Right lung (tissue), 10 donors: ENCODE measurements around the gene USP17L17. TPM values are rescaled to one million over a fixed set of nuclear protein-coding genes. Genes with fewer than 3 reads are reported as not detected.
"Not testable (repeated sequence)": the region's sequence is repeated elsewhere in the genome, so short reads cannot be mapped to it uniquely, and the experiment has no call there.

Experiments used
- DNase-seq, 2 donors: peaks; one replicate each; pipeline ENCODE4 v3.0.0-alpha.2; 2013
- long read RNA-seq, 8 donors: transcript quantifications; one replicate each; lab custom pipeline, GENCODE V29; 2026
- polyA plus RNA-seq, 5 donors: library from polyadenylated mRNA; unstranded; fragments of 120-200 nt; gene quantifications; one replicate each; pipeline versions ENCODE4 v1.2.1 to v1.2.3, GENCODE V29; 2013; ENCODE audit warnings: inconsistent platforms in 1 of 5, low replicate concordance in 1 of 5; ENCODE audit not compliant: insufficient read length in 5 of 5, insufficient read depth in 1 of 5

Gene USP17L17, protein sequence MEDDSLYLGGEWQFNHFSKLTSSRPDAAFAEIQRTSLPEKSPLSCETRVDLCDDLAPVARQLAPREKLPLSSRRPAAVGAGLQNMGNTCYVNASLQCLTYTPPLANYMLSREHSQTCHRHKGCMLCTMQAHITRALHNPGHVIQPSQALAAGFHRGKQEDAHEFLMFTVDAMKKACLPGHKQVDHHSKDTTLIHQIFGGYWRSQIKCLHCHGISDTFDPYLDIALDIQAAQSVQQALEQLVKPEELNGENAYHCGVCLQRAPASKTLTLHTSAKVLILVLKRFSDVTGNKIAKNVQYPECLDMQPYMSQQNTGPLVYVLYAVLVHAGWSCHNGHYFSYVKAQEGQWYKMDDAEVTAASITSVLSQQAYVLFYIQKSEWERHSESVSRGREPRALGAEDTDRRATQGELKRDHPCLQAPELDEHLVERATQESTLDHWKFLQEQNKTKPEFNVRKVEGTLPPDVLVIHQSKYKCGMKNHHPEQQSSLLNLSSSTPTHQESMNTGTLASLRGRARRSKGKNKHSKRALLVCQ
- polyA plus RNA-seq: not detected
- long read RNA-seq, donor 1: 0 reads
- long read RNA-seq, donor 2: 0 reads
- long read RNA-seq, donor 3: 0 reads
- long read RNA-seq, donor 4: 0 reads
- long read RNA-seq, donor 5: 0 reads
- long read RNA-seq, donor 6: 0 reads
- long read RNA-seq, donor 7: 0 reads
- long read RNA-seq, donor 8: 0 reads

DNA sequence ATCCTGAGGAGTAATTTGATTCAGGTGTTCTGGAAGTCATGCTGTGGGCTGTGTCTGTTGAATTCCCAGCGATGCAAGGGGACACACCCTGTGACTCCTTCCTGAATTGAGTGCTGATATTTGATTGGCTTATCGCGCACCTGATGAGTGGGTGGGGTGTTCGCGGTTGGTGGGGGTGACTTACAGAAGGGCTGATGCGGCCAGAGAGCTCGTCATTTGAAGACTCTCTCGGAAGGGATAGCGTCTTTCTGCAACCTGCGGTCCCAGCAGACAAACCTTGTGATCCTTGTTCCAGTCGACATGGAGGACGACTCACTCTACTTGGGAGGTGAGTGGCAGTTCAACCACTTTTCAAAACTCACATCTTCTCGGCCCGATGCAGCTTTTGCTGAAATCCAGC, at the start of gene USP17L17:
Gene USP17L17 (plus strand): TSS at position 301 of the 400 bp plus-strand sequence. CDS start 0 bp downstream, at position 301.
- DNase-seq: not testable (repeated sequence)

DNA sequence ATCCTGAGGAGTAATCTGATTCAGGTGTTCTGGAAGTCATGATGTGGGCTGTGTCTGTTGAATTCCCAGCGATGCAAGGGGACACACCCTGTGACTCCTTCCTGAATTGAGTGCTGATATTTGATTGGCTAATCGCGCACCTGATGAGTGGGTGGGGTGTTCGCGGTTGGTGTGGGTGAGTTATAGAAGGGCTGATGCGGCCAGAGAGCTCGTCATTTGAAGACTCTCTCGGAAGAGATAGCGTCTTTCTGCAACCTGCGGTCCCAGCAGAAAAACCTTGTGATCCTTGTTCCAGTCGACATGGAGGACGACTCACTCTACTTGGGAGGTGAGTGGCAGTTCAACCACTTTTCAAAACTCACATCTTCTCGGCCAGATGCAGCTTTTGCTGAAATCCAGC, 33.3 kb upstream of the USP17L17 start, which contains the start of gene USP17L10:
Gene USP17L10 (plus strand): TSS at position 301 of the 400 bp plus-strand sequence. CDS start 0 bp downstream, at position 301.
- not testable (repeated sequence) for DNase-seq

DNA sequence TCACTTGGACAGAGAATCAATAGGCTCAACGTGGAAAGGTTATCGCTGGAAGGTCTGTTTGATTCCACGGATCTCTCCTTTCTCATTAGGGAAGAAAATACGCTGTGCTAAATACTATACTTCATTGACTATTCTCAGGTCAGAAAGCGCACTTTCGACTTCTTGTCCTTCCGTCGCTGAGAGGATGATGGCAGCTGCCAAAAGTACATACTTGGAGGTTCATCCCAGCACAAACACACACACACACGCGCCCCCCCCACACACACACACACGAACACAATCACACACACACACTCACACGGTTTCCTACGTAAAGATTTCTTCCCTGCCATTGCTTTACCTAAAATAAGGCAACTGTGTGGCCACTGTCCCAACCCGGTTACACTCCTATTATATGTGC, 29.0 kb upstream of the USP17L17 start:
- DNase-seq: not testable (repeated sequence)

DNA sequence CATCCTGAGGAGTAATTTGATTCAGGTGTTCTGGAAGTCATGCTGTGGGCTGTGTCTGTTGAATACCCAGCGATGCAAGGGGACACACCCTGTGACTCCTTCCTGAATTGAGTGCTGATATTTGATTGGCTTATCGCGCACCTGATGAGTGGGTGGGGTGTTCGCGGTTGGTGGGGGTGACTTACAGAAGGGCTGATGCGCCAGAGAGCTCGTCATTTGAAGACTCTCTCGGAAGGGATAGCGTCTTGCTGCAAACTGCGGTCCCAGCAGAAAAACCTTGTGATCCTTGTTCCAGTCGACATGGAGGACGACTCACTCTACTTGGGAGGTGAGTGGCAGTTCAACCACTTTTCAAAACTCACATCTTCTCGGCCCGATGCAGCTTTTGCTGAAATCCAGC, 28.6 kb upstream of the USP17L17 start, which contains the start of gene USP17L11:
Gene USP17L11 (plus strand): TSS at position 301 of the 400 bp plus-strand sequence. CDS start 0 bp downstream, at position 301.
- DNase-seq: not testable (repeated sequence)

DNA sequence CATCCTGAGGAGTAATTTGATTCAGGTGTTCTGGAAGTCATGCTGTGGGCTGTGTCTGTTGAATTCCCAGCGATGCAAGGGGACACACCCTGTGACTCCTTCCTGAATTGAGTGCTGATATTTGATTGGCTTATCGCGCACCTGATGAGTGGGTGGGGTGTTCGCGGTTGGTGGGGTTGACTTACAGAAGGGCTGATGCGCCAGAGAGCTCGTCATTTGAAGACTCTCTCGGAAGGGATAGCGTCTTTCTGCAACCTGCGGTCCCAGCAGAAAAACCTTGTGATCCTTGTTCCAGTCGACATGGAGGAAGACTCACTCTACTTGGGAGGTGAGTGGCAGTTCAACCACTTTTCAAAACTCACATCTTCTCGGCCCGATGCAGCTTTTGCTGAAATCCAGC, 23.8 kb upstream of the USP17L17 start, which contains the start of gene USP17L12:
Gene USP17L12 (plus strand): TSS at position 301 of the 400 bp plus-strand sequence. CDS start 0 bp downstream, at position 301.
- DNase-seq: not testable (repeated sequence)

DNA sequence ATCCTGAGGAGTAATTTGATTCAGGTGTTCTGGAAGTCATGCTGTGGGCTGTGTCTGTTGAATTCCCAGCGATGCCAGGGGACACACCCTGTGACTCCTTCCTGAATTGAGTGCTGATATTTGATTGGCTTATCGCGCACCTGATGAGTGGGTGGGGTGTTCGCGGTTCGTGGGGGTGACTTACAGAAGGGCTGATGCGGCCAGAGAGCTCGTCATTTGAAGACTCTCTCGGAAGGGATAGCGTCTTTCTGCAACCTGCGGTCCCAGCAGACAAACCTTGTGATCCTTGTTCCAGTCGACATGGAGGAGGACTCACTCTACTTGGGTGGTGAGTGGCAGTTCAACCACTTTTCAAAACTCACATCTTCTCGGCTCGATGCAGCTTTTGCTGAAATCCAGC, 19.1 kb upstream of the USP17L17 start, which contains the start of gene USP17L13:
Gene USP17L13 (plus strand): TSS at position 301 of the 400 bp plus-strand sequence. CDS start 0 bp downstream, at position 301.
- DNase-seq: not testable (repeated sequence)

DNA sequence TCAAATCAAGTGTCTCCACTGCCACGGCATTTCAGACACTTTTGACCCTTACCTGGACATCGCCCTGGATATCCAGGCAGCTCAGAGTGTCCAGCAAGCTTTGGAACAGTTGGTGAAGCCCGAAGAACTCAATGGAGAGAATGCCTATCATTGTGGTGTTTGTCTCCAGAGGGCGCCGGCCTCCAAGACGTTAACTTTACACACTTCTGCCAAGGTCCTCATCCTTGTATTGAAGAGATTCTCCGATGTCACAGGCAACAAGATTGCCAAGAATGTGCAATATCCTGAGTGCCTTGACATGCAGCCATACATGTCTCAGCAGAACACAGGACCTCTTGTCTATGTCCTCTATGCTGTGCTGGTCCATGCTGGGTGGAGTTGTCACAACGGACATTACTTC, 13.4 kb upstream of the USP17L17 start:
- not testable (repeated sequence) for DNase-seq

DNA sequence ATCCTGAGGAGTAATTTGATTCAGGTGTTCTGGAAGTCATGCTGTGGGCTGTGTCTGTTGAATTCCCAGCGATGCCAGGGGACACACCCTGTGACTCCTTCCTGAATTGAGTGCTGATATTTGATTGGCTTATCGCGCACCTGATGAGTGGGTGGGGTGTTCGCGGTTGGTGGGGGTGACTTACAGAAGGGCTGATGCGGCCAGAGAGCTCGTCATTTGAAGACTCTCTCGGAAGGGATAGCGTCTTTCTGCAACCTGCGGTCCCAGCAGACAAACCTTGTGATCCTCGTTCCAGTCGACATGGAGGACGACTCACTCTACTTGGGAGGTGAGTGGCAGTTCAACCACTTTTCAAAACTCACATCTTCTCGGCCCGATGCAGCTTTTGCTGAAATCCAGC, 9.6 kb upstream of the USP17L17 start, which contains the start of gene USP17L15:
Gene USP17L15 (plus strand): TSS at position 301 of the 400 bp plus-strand sequence. CDS start 0 bp downstream, at position 301.
- not testable (repeated sequence) for DNase-seq

DNA sequence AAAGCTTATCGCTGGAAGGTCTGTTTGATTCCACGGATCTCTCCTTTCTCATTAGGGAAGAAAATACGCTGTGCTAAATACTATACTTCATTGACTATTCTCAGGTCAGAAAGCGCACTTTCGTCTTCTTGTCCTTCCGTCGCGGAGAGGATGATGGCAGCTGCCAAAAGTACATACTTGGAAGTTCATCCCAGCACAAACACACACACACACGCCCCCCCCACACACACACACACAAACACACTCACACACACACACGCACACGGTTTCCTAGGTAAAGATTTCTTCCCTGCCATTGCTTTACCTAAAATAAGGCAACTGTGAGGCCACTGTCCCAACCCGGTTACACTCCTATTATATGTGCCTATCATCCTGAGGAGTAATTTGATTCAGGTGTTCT, 5.2 kb upstream of the USP17L17 start:
- not testable (repeated sequence) for DNase-seq

DNA sequence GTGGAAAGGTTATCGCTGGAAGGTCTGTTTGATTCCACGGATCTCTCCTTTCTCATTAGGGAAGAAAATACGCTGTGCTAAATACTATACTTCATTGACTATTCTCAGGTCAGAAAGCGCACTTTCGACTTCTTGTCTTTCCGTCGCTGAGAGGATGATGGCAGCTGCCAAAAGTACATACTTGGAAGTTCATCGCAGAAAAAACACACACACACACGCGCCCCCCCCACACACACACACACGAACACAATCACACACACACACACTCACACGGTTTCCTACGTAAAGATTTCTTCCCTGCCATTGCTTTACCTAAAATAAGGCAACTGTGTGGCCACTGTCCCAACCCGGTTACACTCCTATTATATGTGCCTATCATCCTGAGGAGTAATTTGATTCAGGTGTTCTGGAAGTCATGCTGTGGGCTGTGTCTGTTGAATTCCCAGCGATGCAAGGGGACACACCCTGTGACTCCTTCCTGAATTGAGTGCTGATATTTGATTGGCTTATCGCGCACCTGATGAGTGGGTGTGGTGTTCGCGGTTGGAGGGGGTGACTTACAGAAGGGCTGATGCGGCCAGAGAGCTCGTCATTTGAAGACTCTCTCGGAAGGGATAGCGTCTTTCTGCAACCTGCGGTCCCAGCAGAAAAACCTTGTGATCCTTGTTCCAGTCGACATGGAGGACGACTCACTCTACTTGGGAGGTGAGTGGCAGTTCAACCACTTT, 4.4 kb downstream of the USP17L17 start, which contains the start of gene USP17L18:
Gene USP17L18 (plus strand): TSS at position 678 of the 728 bp plus-strand sequence. CDS start 0 bp downstream, at position 678.
- not testable (repeated sequence) for DNase-seq

DNA sequence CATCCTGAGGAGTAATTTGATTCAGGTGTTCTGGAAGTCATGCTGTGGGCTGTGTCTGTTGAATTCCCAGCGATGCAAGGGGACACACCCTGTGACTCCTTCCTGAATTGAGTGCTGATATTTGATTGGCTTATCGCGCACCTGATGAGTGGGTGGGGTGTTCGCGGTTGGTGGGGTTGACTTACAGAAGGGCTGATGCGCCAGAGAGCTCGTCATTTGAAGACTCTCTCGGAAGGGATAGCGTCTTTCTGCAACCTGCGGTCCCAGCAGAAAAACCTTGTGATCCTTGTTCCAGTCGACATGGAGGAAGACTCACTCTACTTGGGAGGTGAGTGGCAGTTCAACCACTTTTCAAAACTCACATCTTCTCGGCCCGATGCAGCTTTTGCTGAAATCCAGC, 9.4 kb downstream of the USP17L17 start, which contains the start of gene USP17L19:
Gene USP17L19 (plus strand): TSS at position 301 of the 400 bp plus-strand sequence. CDS start 0 bp downstream, at position 301.
- DNase-seq: not testable (repeated sequence)

DNA sequence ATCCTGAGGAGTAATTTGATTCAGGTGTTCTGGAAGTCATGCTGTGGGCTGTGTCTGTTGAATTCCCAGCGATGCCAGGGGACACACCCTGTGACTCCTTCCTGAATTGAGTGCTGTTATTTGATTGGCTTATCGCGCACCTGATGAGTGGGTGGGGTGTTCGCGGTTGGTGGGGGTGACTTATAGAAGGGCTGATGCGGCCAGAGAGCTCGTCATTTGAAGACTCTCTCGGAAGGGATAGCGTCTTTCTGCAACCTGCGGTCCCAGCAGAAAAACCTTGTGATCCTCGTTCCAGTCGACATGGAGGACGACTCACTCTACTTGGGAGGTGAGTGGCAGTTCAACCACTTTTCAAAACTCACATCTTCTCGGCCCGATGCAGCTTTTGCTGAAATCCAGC, 14.1 kb downstream of the USP17L17 start, which contains the start of gene USP17L20:
Gene USP17L20 (plus strand): TSS at position 301 of the 400 bp plus-strand sequence. CDS start 0 bp downstream, at position 301.
- DNase-seq: not testable (repeated sequence)

DNA sequence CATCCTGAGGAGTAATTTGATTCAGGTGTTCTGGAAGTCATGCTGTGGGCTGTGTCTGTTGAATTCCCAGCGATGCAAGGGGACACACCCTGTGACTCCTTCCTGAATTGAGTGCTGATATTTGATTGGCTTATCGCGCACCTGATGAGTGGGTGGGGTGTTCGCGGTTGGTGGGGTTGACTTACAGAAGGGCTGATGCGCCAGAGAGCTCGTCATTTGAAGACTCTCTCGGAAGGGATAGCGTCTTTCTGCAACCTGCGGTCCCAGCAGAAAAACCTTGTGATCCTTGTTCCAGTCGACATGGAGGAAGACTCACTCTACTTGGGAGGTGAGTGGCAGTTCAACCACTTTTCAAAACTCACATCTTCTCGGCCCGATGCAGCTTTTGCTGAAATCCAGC, 18.9 kb downstream of the USP17L17 start, which contains the start of gene USP17L21:
Gene USP17L21 (plus strand): TSS at position 301 of the 400 bp plus-strand sequence. CDS start 0 bp downstream, at position 301.
- not testable (repeated sequence) for DNase-seq

DNA sequence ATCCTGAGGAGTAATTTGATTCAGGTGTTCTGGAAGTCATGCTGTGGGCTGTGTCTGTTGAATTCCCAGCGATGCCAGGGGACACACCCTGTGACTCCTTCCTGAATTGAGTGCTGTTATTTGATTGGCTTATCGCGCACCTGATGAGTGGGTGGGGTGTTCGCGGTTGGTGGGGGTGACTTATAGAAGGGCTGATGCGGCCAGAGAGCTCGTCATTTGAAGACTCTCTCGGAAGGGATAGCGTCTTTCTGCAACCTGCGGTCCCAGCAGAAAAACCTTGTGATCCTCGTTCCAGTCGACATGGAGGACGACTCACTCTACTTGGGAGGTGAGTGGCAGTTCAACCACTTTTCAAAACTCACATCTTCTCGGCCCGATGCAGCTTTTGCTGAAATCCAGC, 23.6 kb downstream of the USP17L17 start, which contains the start of gene USP17L22:
Gene USP17L22 (plus strand): TSS at position 301 of the 400 bp plus-strand sequence. CDS start 0 bp downstream, at position 301.
- not testable (repeated sequence) for DNase-seq

DNA sequence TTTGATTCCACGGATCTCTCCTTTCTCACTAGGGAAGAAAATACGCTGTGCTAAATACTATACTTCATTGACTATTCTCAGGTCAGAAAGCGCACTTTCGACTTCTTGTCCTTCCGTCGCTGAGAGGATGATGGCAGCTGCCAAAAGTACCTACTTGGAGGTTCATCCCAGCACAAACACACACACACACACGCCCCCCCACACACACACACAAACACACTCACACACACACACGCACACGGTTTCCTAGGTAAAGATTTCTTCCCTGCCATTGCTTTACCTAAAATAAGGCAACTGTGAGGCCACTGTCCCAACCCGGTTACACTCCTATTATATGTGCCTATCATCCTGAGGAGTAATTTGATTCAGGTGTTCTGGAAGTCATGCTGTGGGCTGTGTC, 28.0 kb downstream of the USP17L17 start:
- not testable (repeated sequence) for DNase-seq

Other genes starting within 250 kb of the USP17L17 start
- under 1 TPM in 3 of 5 donors, not detected in 2; 0.05 to 0.10 (median 0.08) TPM for gene FAM90A26, start 73.5 kb upstream of the USP17L17 start, polyA plus RNA-seq
- not detected for gene USP17L10, start 33.2 kb upstream of the USP17L17 start, polyA plus RNA-seq
- not detected for gene USP17L11, start 28.5 kb upstream of the USP17L17 start, polyA plus RNA-seq
- not detected for gene USP17L12, start 23.7 kb upstream of the USP17L17 start, polyA plus RNA-seq
- gene USP17L13, start 19.0 kb upstream of the USP17L17 start, polyA plus RNA-seq: not detected
- gene USP17L15, start 9.5 kb upstream of the USP17L17 start, polyA plus RNA-seq: not detected
- gene USP17L18, start 4.8 kb downstream of the USP17L17 start, polyA plus RNA-seq: not detected
- not detected for gene USP17L19, start 9.5 kb downstream of the USP17L17 start, polyA plus RNA-seq
- not detected for gene USP17L20, start 14.2 kb downstream of the USP17L17 start, polyA plus RNA-seq
- gene USP17L21, start 19.0 kb downstream of the USP17L17 start, polyA plus RNA-seq: not detected
- gene USP17L22, start 23.7 kb downstream of the USP17L17 start, polyA plus RNA-seq: not detected
- gene USP17L24, start 81.3 kb downstream of the USP17L17 start, polyA plus RNA-seq: not detected
- gene USP17L25, start 86.0 kb downstream of the USP17L17 start, polyA plus RNA-seq: not detected
- not detected for gene USP17L26, start 90.8 kb downstream of the USP17L17 start, polyA plus RNA-seq
- not detected for gene USP17L5, start 95.5 kb downstream of the USP17L17 start, polyA plus RNA-seq
- gene USP17L27, start 100.3 kb downstream of the USP17L17 start, polyA plus RNA-seq: not detected
- gene USP17L28, start 105.0 kb downstream of the USP17L17 start, polyA plus RNA-seq: not detected
- gene USP17L29, start 109.8 kb downstream of the USP17L17 start, polyA plus RNA-seq: not detected
- gene USP17L30, start 119.2 kb downstream of the USP17L17 start, polyA plus RNA-seq: not detected
- gene DEFB131A, start 200.5 kb downstream of the USP17L17 start, polyA plus RNA-seq: not detected